ENCODE results near the gene GOLGA8H.
"Not testable (repeated sequence)": the region's sequence is repeated elsewhere in the genome, so short reads cannot be mapped to it uniquely, and the experiment has no call there.

DNA sequence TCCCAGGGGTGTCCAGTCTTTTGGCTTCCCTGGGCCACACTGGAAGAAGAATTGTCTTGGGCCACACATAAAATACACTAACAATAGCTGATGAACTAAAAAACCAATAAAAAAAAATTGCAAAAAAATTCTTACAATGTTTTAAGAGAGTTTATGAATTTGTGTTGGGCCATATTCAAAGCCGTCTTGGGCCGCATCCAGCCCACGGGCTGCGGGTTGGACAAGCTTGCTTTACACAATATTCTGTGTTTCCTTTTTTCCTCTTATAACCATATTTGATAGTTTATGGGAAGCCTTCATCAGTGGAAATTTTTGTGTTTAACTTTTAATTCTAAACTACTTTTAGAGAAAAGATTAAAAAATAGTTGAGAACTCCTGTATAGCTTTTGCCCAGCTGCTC is 23.1 kb upstream of the GOLGA8H start:
- not testable (repeated sequence) for TF ChIP-seq POLR2AphosphoS5 (IDR thresholded peaks at IDR 0.05); EZH2 (IDR thresholded peaks at IDR 0.05; ENCODE audit: borderline replicate concordance, insufficient read depth, low read length, poor library complexity, severe bottlenecking)
- TF ChIP-seq, protein P1, sequence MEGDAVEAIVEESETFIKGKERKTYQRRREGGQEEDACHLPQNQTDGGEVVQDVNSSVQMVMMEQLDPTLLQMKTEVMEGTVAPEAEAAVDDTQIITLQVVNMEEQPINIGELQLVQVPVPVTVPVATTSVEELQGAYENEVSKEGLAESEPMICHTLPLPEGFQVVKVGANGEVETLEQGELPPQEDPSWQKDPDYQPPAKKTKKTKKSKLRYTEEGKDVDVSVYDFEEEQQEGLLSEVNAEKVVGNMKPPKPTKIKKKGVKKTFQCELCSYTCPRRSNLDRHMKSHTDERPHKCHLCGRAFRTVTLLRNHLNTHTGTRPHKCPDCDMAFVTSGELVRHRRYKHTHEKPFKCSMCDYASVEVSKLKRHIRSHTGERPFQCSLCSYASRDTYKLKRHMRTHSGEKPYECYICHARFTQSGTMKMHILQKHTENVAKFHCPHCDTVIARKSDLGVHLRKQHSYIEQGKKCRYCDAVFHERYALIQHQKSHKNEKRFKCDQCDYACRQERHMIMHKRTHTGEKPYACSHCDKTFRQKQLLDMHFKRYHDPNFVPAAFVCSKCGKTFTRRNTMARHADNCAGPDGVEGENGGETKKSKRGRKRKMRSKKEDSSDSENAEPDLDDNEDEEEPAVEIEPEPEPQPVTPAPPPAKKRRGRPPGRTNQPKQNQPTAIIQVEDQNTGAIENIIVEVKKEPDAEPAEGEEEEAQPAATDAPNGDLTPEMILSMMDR (IDR thresholded peaks at IDR 0.05; ENCODE audit: poor library complexity, severe bottlenecking) = not testable (repeated sequence)

Measured in neural cell (in vitro differentiated cells).